HG03439 (cell line): ENCODE data around the gene MAST2.
"Not testable (repeated sequence)": the region's sequence is repeated elsewhere in the genome, so short reads cannot be mapped to it uniquely, and the experiment has no call there.

Source experiments
- ATAC-seq: cut with Tn5 transposase; IDR thresholded peaks from one replicate; pipeline ENCODE4 v1.9.1; 2021; ENCODE audit warnings: mild to moderate bottlenecking, moderate library complexity; ENCODE audit not compliant: unreplicated experiment

MAST2 gene

GRCh38 chr1:45891087-45891486 is 87.7 kb downstream of the MAST2 start:
- no peak for ATAC-seq

GRCh38 chr1:45892068-45892785 is 88.8 kb downstream of the MAST2 start:
- no peak for ATAC-seq

GRCh38 chr1:45894331-45894730 is 90.9 kb downstream of the MAST2 start:
- no peak for ATAC-seq

GRCh38 chr1:45894921-45895320 is 91.5 kb downstream of the MAST2 start:
- ATAC-seq: no peak

GRCh38 chr1:45895406-45895805 is 92.0 kb downstream of the MAST2 start:
- ATAC-seq: no peak

- no peak for ATAC-seq
Observed at GRCh38 chr1:45906883-45907282, 103.5 kb downstream of the MAST2 start.

GRCh38 chr1:45908611-45909140 is 105.3 kb downstream of the MAST2 start:
- ATAC-seq: no peak

- no peak for ATAC-seq
Observed at GRCh38 chr1:45911634-45912033, 108.2 kb downstream of the MAST2 start.

GRCh38 chr1:45913183-45913683 is 109.8 kb downstream of the MAST2 start:
- ATAC-seq: peak; percentile 72

- no peak for ATAC-seq
Observed at GRCh38 chr1:45913731-45914501, 110.5 kb downstream of the MAST2 start.

- ATAC-seq: no peak
Observed at GRCh38 chr1:45914836-45915235, 111.4 kb downstream of the MAST2 start.

GRCh38 chr1:45922374-45922773 is 119.0 kb downstream of the MAST2 start:
- ATAC-seq: no peak

- ATAC-seq: no peak
Observed at GRCh38 chr1:45922813-45923212, 119.4 kb downstream of the MAST2 start.

GRCh38 chr1:45923343-45923742 is 119.9 kb downstream of the MAST2 start:
- ATAC-seq: no peak

- no peak for ATAC-seq
Observed at GRCh38 chr1:45924736-45925135, 121.3 kb downstream of the MAST2 start.

GRCh38 chr1:45925728-45926287 is 122.4 kb downstream of the MAST2 start:
- no peak for ATAC-seq

- ATAC-seq: no peak
Observed at GRCh38 chr1:45926330-45926729, 122.9 kb downstream of the MAST2 start.

GRCh38 chr1:45927231-45927915 is 124.0 kb downstream of the MAST2 start:
- not testable (repeated sequence) for ATAC-seq

- no peak for ATAC-seq
Observed at GRCh38 chr1:45928486-45929205, 125.2 kb downstream of the MAST2 start.

GRCh38 chr1:45929257-45929687 is 125.9 kb downstream of the MAST2 start:
- no peak for ATAC-seq
